Measurements from ENCODE around the gene PCDHGC5.

Gene PCDHGC5

GRCh38 chr5:141496038-141496437 lies 7.2 kb downstream of the PCDHGC5 start:
- H3K4me3 ChIP-seq (ENCODE audit: severe bottlenecking): no peak overlapping the region
- no peaks in the 10 kb centered on the region for H3K9me3 ChIP-seq (ENCODE audit: severe bottlenecking)
- H3K27me3 ChIP-seq (ENCODE audit: insufficient read depth, poor library complexity, severe bottlenecking): no peaks in the 10 kb centered on the region
- no peaks in the 10 kb centered on the region for H3K4me1 ChIP-seq (ENCODE audit: insufficient read depth, poor library complexity, severe bottlenecking)
- H3K36me3 ChIP-seq (ENCODE audit: low read depth): no peaks in the 10 kb centered on the region; the same call in 1 of the 2 replicates
- no peak for TF ChIP-seq CTCF (IDR thresholded peaks at IDR 0.05; ENCODE audit: poor library complexity, severe bottlenecking)
- H3K27ac ChIP-seq (ENCODE audit: poor library complexity, severe bottlenecking): no peak overlapping the region
- ATAC-seq (ENCODE audit: low read depth) (no peak), DNase-seq (ENCODE audit: low spot score) (no peak)

- H3K4me1 ChIP-seq (ENCODE audit: insufficient read depth, poor library complexity, severe bottlenecking): no peaks in the 10 kb centered on the region
- H3K36me3 ChIP-seq (ENCODE audit: low read depth): no peaks in the 10 kb centered on the region; the same call in 1 of the 2 replicates
- no peak for DNase-seq (ENCODE audit: low spot score)
- H3K9me3 ChIP-seq (ENCODE audit: severe bottlenecking): no peaks in the 10 kb centered on the region
- no peak overlapping the region for H3K4me3 ChIP-seq (ENCODE audit: severe bottlenecking)
- no peak for TF ChIP-seq CTCF (IDR thresholded peaks at IDR 0.05; ENCODE audit: poor library complexity, severe bottlenecking)
- no peak for ATAC-seq (ENCODE audit: low read depth)
- no peak overlapping the region for H3K27ac ChIP-seq (ENCODE audit: poor library complexity, severe bottlenecking)
- H3K27me3 ChIP-seq (ENCODE audit: insufficient read depth, poor library complexity, severe bottlenecking): no peaks in the 10 kb centered on the region
Observed at GRCh38 chr5:141501761-141502160, 12.9 kb downstream of the PCDHGC5 start.

- H3K36me3 ChIP-seq (ENCODE audit: low read depth): no peaks in the 10 kb centered on the region; the same call in 1 of the 2 replicates
- H3K27me3 ChIP-seq (ENCODE audit: insufficient read depth, poor library complexity, severe bottlenecking): no peaks in the 10 kb centered on the region
- no peak for TF ChIP-seq CTCF (IDR thresholded peaks at IDR 0.05; ENCODE audit: poor library complexity, severe bottlenecking)
- H3K4me1 ChIP-seq (ENCODE audit: insufficient read depth, poor library complexity, severe bottlenecking): peaks cover 8% of the 10 kb centered on the region
- DNase-seq (ENCODE audit: low spot score) (no peak), ATAC-seq (ENCODE audit: low read depth) (no peak)
- no peak overlapping the region for H3K27ac ChIP-seq (ENCODE audit: poor library complexity, severe bottlenecking)
- no peak overlapping the region for H3K4me3 ChIP-seq (ENCODE audit: severe bottlenecking)
- no peaks in the 10 kb centered on the region for H3K9me3 ChIP-seq (ENCODE audit: severe bottlenecking)
Observed at GRCh38 chr5:141503681-141504080, 14.8 kb downstream of the PCDHGC5 start.

GRCh38 chr5:141504216-141504615 lies 15.3 kb downstream of the PCDHGC5 start:
- H3K4me1 ChIP-seq (ENCODE audit: insufficient read depth, poor library complexity, severe bottlenecking): peaks cover 12% of the 10 kb centered on the region
- ATAC-seq (ENCODE audit: low read depth): no peak
- DNase-seq (ENCODE audit: low spot score): no peak
- no peaks in the 10 kb centered on the region; the same call in 1 of the 2 replicates for H3K36me3 ChIP-seq (ENCODE audit: low read depth)
- no peak overlapping the region for H3K4me3 ChIP-seq (ENCODE audit: severe bottlenecking)
- no peaks in the 10 kb centered on the region for H3K27me3 ChIP-seq (ENCODE audit: insufficient read depth, poor library complexity, severe bottlenecking)
- H3K27ac ChIP-seq (ENCODE audit: poor library complexity, severe bottlenecking): no peak overlapping the region
- H3K9me3 ChIP-seq (ENCODE audit: severe bottlenecking): no peaks in the 10 kb centered on the region
- TF ChIP-seq CTCF (IDR thresholded peaks at IDR 0.05; ENCODE audit: poor library complexity, severe bottlenecking): no peak

GRCh38 chr5:141506381-141507155 lies 17.7 kb downstream of the PCDHGC5 start:
- peaks cover 5% of the 10 kb centered on the region; the same call in 1 of the 2 replicates for H3K36me3 ChIP-seq (ENCODE audit: low read depth)
- no peak for TF ChIP-seq CTCF (IDR thresholded peaks at IDR 0.05; ENCODE audit: poor library complexity, severe bottlenecking)
- H3K27ac ChIP-seq (ENCODE audit: poor library complexity, severe bottlenecking): peak overlapping the region; percentile 88
- DNase-seq (ENCODE audit: low spot score): no peak
- H3K9me3 ChIP-seq (ENCODE audit: severe bottlenecking): no peaks in the 10 kb centered on the region
- no peaks in the 10 kb centered on the region for H3K27me3 ChIP-seq (ENCODE audit: insufficient read depth, poor library complexity, severe bottlenecking)
- ATAC-seq (ENCODE audit: low read depth): no peak
- no peak overlapping the region for H3K4me3 ChIP-seq (ENCODE audit: severe bottlenecking)
- peaks cover 17% of the 10 kb centered on the region for H3K4me1 ChIP-seq (ENCODE audit: insufficient read depth, poor library complexity, severe bottlenecking)

All from RWPE2 (cell line).